ENCODE results near the gene FGD6.

- no peak for TF ChIP-seq POLR2A (IDR thresholded peaks at IDR 0.05; ENCODE audit: low read depth, low read length)
- no peak for TF ChIP-seq CTCF (conservative IDR thresholded peaks at IDR 0.05; ENCODE audit: low read depth, low read length)
- TF ChIP-seq RAD21 (IDR thresholded peaks at IDR 0.05; ENCODE audit: low read length): no peak
- no peak for TF ChIP-seq FOS (IDR thresholded peaks at IDR 0.05; ENCODE audit: low read depth, low read length)
- no peak for TF ChIP-seq MAFK (IDR thresholded peaks at IDR 0.05; ENCODE audit: low read depth, low read length)
- TF ChIP-seq CHD1 (IDR thresholded peaks at IDR 0.05; ENCODE audit: low read depth, low read length): no peak
- TF ChIP-seq MXI1 (IDR thresholded peaks at IDR 0.05; ENCODE audit: borderline replicate concordance, low read depth, low read length): no peak
- no peak for TF ChIP-seq SMC3 (IDR thresholded peaks at IDR 0.05; ENCODE audit: low read depth, low read length)
- TF ChIP-seq BHLHE40 (IDR thresholded peaks at IDR 0.05; ENCODE audit: low read depth, low read length): no peak
- no peak for TF ChIP-seq RFX5 (IDR thresholded peaks at IDR 0.05; ENCODE audit: low read depth, low read length)
- no peak for TF ChIP-seq RCOR1 (IDR thresholded peaks at IDR 0.05; ENCODE audit: insufficient replicate concordance, low read length)
Measured at GRCh38 chr12:95187865-95188415, 29.3 kb downstream of the FGD6 start.

Data from IMR-90 (cell line).